Caco-2 (cell line): ENCODE results near the gene RTBDN. TPM values are rescaled to one million over a fixed set of nuclear protein-coding genes. Genes with fewer than 3 reads are reported as not detected.

Source experiments
- BruUV-seq: library from RNA; stranded (reverse); fragments of 400-500 nt; replicated peaks from 2 replicates; lab custom pipeline; 2021; lab: Mats Ljungman, UMichigan
- CTCF ChIA-PET: fragments of 300-600 bp; sonication (Branson Sonifier 250); formaldehyde crosslinking; loops from one replicate; lab custom pipeline; 2022; ENCODE audit warnings: antibody characterized with exemption; lab: Charles Lee
- POLR2A ChIA-PET: fragments of 300-600 bp; sonication (Branson Sonifier 250); formaldehyde crosslinking; loops from one replicate; lab custom pipeline; 2022; ENCODE audit warnings: antibody characterized with exemption; lab: Charles Lee
- DNase-seq, 2 experiments: peaks; one replicate each; pipeline versions ENCODE4 v3.0.0 to v3.0.0-alpha.2; 2020 to 2022
- H3K27me3 ChIP-seq: replicated peaks from 2 replicates; pipeline ENCODE4 v1.6.0; 2011; ENCODE audit warnings: low read length; ENCODE audit not compliant: control insufficient read depth, insufficient read depth
- H3K36me3 ChIP-seq: 2 replicates; pipeline ENCODE4 v1.5.1; 2011; ENCODE audit warnings: low read length; ENCODE audit not compliant: control insufficient read depth, insufficient read depth
- H3K4me1 ChIP-seq: fragments of 250-450 bp; sonication (Bioruptor Pico); 2 replicates; pipeline ENCODE4 v1.5.1; 2020; ENCODE audit warnings: mild to moderate bottlenecking
- H3K4me3 ChIP-seq: 2 replicates; pipeline ENCODE4 v1.5.1; 2011; ENCODE audit warnings: low read depth, mild to moderate bottlenecking, control low read depth, low read length
- H3K9me3 ChIP-seq: fragments of 250-450 bp; sonication (Bioruptor Pico); 2 replicates; pipeline ENCODE4 v1.5.1; 2020; ENCODE audit warnings: mild to moderate bottlenecking, moderate library complexity
- H3K27ac Mint-ChIP-seq: one replicate; pipeline ENCODE4 v1.8.0; 2022; ENCODE audit warnings: mixed read lengths; ENCODE audit not compliant: unreplicated experiment
- H3K27me3 Mint-ChIP-seq: one replicate; pipeline ENCODE4 v1.8.0; 2022; ENCODE audit warnings: mixed read lengths; ENCODE audit not compliant: insufficient read depth, unreplicated experiment
- H3K36me3 Mint-ChIP-seq: one replicate; pipeline ENCODE4 v1.8.0; 2022; ENCODE audit warnings: mild to moderate bottlenecking, mixed read lengths; ENCODE audit not compliant: insufficient read depth, unreplicated experiment
- H3K4me1 Mint-ChIP-seq: one replicate; pipeline ENCODE4 v1.8.0; 2022; ENCODE audit warnings: low read depth, mixed read lengths; ENCODE audit not compliant: unreplicated experiment
- H3K4me3 Mint-ChIP-seq: one replicate; pipeline ENCODE4 v1.8.0; 2022; ENCODE audit warnings: mild to moderate bottlenecking, moderate library complexity, mixed read lengths; ENCODE audit not compliant: unreplicated experiment
- H3K9me3 Mint-ChIP-seq: one replicate; pipeline ENCODE4 v1.8.0; 2022; ENCODE audit warnings: mixed read lengths; ENCODE audit not compliant: unreplicated experiment
- intact Hi-C: fragments of 100-400 bp; cut with micrococcal nuclease; formaldehyde crosslinking; loops from one replicate; pipeline ENCODE4 v1.10.0; 2022; ENCODE audit not compliant: unreplicated experiment
- total RNA-seq: library from RNA; stranded (reverse); gene quantifications from 2 replicates; pipeline ENCODE4 v1.2.3, GENCODE V29; 2022
- TF ChIP-seq, protein P1 (sequence below), 2 experiments: fragments of 200-600 bp in 1 of 2; IDR thresholded peaks; 1 replicate in 1 of 2; 2 replicates in 1 of 2; pipeline versions ENCODE4 v1.5.1 to v1.8.0; 2011 to 2022; ENCODE audit warnings: antibody characterized with exemption in 1 of 2, control low read depth in 1 of 2, inconsistent platforms in 1 of 2, low read depth in 1 of 2, low read length in 1 of 2, mild to moderate bottlenecking in 1 of 2, moderate library complexity in 1 of 2; ENCODE audit not compliant: insufficient read depth in 1 of 2, severe bottlenecking in 1 of 2, unreplicated experiment in 1 of 2

Gene RTBDN
- total RNA-seq, 1 experiment from 2014 or later = not detected

- no peak overlapping the region for H3K4me3 Mint-ChIP-seq
- Histone ChIP-seq H3K4me3 (no peak overlapping the region), H3K36me3 (no peaks in the 10 kb centered on the region), H3K27me3 (no peaks in the 10 kb centered on the region), H3K4me1 (peaks cover 49% of the 10 kb centered on the region), H3K9me3 (no peaks in the 10 kb centered on the region)
- ChIA-PET CTCF (interaction anchor here (1.3 kb wide), 1 partner anchor 10 kb away, joined by 3 read pairs; no protein-coding TSS in a partner anchor), POLR2A (no interaction called here)
- no peaks in the 10 kb centered on the region for H3K27me3 Mint-ChIP-seq
- no peak overlapping the region for H3K27ac Mint-ChIP-seq
- H3K4me1 Mint-ChIP-seq = peaks cover 21% of the 10 kb centered on the region
- intact Hi-C loops = no loop called here
- TF ChIP-seq, protein P1, sequence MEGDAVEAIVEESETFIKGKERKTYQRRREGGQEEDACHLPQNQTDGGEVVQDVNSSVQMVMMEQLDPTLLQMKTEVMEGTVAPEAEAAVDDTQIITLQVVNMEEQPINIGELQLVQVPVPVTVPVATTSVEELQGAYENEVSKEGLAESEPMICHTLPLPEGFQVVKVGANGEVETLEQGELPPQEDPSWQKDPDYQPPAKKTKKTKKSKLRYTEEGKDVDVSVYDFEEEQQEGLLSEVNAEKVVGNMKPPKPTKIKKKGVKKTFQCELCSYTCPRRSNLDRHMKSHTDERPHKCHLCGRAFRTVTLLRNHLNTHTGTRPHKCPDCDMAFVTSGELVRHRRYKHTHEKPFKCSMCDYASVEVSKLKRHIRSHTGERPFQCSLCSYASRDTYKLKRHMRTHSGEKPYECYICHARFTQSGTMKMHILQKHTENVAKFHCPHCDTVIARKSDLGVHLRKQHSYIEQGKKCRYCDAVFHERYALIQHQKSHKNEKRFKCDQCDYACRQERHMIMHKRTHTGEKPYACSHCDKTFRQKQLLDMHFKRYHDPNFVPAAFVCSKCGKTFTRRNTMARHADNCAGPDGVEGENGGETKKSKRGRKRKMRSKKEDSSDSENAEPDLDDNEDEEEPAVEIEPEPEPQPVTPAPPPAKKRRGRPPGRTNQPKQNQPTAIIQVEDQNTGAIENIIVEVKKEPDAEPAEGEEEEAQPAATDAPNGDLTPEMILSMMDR (IDR thresholded peaks at IDR 0.05; ENCODE audit: insufficient read depth in 1 of 2, low read depth in 1 of 2, low read length in 1 of 2, severe bottlenecking in 1 of 2, unreplicated experiment in 1 of 2) = no peak
- H3K36me3 Mint-ChIP-seq = peaks cover 10% of the 10 kb centered on the region
- BruUV-seq = no TSS peak
- no peaks in the 10 kb centered on the region for H3K9me3 Mint-ChIP-seq
- DNase-seq = no peak
Observed at GRCh38 chr19:12786141-12786870, 48.1 kb downstream of the RTBDN start.

DNA sequence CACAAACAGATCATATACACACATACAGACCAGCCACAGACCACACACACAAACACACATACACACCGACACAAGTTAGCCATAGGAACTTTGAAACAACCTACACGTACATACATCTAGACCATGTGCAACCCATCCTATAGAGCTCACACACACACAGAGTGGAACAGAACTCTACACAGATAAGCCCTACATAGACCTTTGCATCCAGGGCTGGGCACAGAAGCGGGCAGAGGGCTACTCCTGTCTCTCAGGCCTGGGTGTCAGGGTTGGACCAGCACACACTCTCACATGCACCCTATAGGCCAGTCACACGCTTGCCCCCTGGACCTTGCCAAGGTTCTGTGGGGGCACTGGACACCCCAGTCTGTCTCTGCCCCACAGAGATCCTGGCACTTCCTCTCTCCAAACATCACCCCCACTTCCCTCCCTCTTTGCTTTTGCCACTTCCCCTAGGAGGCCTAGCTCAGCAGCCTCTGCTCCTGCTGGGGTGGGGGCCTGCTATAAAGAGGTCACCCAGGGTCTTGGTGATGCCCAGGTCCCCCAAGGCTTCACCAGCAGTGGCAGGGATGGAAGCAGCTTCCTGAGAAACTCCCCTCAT lies 48.8 kb downstream of the RTBDN start:
- intact Hi-C loops = no loop called here
- Histone ChIP-seq H3K27me3 (no peaks in the 10 kb centered on the region), H3K4me3 (no peak overlapping the region), H3K9me3 (no peaks in the 10 kb centered on the region), H3K36me3 (no peaks in the 10 kb centered on the region), H3K4me1 (peaks cover 44% of the 10 kb centered on the region)
- ChIA-PET POLR2A (no interaction called here), CTCF (interaction anchor here (0.6 to 1.3 kb wide), 2 partner anchors 10 kb away, joined by 3 to 5 read pairs; no protein-coding TSS in a partner anchor)
- Mint-ChIP-seq H3K27ac (no peak overlapping the region), H3K36me3 (peaks cover 6% of the 10 kb centered on the region), H3K9me3 (no peaks in the 10 kb centered on the region), H3K4me3 (no peak overlapping the region), H3K27me3 (no peaks in the 10 kb centered on the region), H3K4me1 (peaks cover 15% of the 10 kb centered on the region)
- DNase-seq = no peak
- BruUV-seq = no TSS peak
- TF ChIP-seq, protein P1 (IDR thresholded peaks at IDR 0.05; ENCODE audit: insufficient read depth in 1 of 2, low read depth in 1 of 2, low read length in 1 of 2, severe bottlenecking in 1 of 2, unreplicated experiment in 1 of 2) = no peak

GRCh38 chr19:12784871-12785430 lies 49.4 kb downstream of the RTBDN start:
- peaks cover under 1% of the 10 kb centered on the region for H3K36me3 Mint-ChIP-seq
- CTCF ChIA-PET = interaction anchor here (0.6 to 1.3 kb wide), 2 partner anchors 9 to 11 kb away, joined by 3 to 5 read pairs; no protein-coding TSS in a partner anchor
- Histone ChIP-seq H3K27me3 (no peaks in the 10 kb centered on the region), H3K4me3 (no peak overlapping the region), H3K4me1 (peaks cover 43% of the 10 kb centered on the region), H3K9me3 (no peaks in the 10 kb centered on the region), H3K36me3 (no peaks in the 10 kb centered on the region)
- no peak overlapping the region for H3K4me3 Mint-ChIP-seq
- no peak for DNase-seq
- H3K9me3 Mint-ChIP-seq = no peaks in the 10 kb centered on the region
- no peak overlapping the region for H3K27ac Mint-ChIP-seq
- POLR2A ChIA-PET = no interaction called here
- peaks cover 11% of the 10 kb centered on the region for H3K4me1 Mint-ChIP-seq
- TF ChIP-seq, protein P1 (IDR thresholded peaks at IDR 0.05; ENCODE audit: insufficient read depth in 1 of 2, low read depth in 1 of 2, low read length in 1 of 2, severe bottlenecking in 1 of 2, unreplicated experiment in 1 of 2) = no peak
- no TSS peak for BruUV-seq
- no peaks in the 10 kb centered on the region for H3K27me3 Mint-ChIP-seq
- intact Hi-C loops = no loop called here
